ENCODE measurements around the gene SLC30A3. TPM values are rescaled to one million over a fixed set of nuclear protein-coding genes. Genes with fewer than 3 reads are reported as not detected.

Gene SLC30A3
- total RNA-seq, 1 experiment from 2014 or later: not detected

DNA sequence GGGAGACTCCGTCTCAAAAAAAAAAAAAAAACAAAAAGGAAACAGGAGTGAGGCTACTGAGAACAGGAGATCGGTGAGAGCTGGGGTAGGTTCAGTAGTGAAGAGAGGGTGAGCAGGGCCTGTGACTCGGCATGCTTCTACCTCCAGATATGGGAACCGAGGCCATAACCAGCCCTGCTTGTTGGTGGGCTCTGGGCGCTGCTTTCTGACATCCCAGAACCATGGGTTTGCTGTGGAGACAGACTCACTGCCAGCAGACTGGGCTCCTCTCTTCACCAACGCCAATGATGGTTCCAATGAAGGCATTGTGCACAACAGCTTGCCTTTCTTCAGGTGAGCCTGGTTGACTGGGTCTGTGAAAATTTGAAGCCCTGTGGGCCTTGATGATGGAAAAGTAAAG lies 39.4 kb downstream of the SLC30A3 start:
- Mint-ChIP-seq H3K36me3 (ENCODE audit: insufficient read depth, unreplicated experiment) (peaks cover 33% of the 10 kb centered on the region), H3K4me3 (ENCODE audit: low read depth, unreplicated experiment) (no peak overlapping the region), H3K9me3 (ENCODE audit: low read depth, unreplicated experiment) (no peaks in the 10 kb centered on the region), H3K27me3 (ENCODE audit: unreplicated experiment) (no peaks in the 10 kb centered on the region), H3K27ac (ENCODE audit: unreplicated experiment) (no peak overlapping the region), H3K4me1 (ENCODE audit: low read depth, unreplicated experiment) (peaks cover 4% of the 10 kb centered on the region)
- no peak for TF ChIP-seq CTCF (IDR thresholded peaks at IDR 0.05; ENCODE audit: unreplicated experiment)
- DNase-seq: no peak
- BruUV-seq (replicated peaks): no TSS peak
- intact Hi-C loops (cut with micrococcal nuclease; ENCODE audit: unreplicated experiment): no loop called here
- CTCF ChIA-PET: interaction anchor here (0.6 kb wide), 1 partner anchor 73 kb away, joined by 3 read pairs; no protein-coding TSS in a partner anchor

DNA sequence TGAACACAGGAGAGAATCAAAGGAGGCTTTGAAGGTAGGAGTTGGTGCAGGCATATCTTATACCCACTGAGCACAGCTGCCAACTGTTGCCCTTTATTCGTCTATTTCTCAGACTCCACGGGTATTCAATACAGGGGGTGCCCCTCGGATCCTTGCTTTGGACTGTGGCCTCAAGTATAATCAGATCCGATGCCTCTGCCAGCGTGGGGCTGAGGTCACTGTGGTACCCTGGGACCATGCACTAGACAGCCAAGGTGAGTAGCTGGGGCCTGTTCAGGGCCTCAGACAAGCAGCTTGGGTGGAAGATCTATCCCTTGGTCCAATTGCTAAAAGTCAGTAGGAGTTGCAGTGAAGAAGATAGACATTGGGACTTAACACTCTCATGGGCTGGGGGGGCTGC lies 40.4 kb downstream of the SLC30A3 start:
- Mint-ChIP-seq H3K9me3 (ENCODE audit: low read depth, unreplicated experiment) (no peaks in the 10 kb centered on the region), H3K36me3 (ENCODE audit: insufficient read depth, unreplicated experiment) (peaks cover 43% of the 10 kb centered on the region), H3K27ac (ENCODE audit: unreplicated experiment) (no peak overlapping the region), H3K4me1 (ENCODE audit: low read depth, unreplicated experiment) (peaks cover 12% of the 10 kb centered on the region), H3K27me3 (ENCODE audit: unreplicated experiment) (no peaks in the 10 kb centered on the region), H3K4me3 (ENCODE audit: low read depth, unreplicated experiment) (no peak overlapping the region)
- DNase-seq: no peak
- TF ChIP-seq CTCF (IDR thresholded peaks at IDR 0.05; ENCODE audit: unreplicated experiment): no peak
- CTCF ChIA-PET: no interaction called here
- intact Hi-C loops (cut with micrococcal nuclease; ENCODE audit: unreplicated experiment): no loop called here
- no TSS peak for BruUV-seq (replicated peaks)

- peaks cover 43% of the 10 kb centered on the region for H3K36me3 Mint-ChIP-seq (ENCODE audit: insufficient read depth, unreplicated experiment)
- H3K27me3 Mint-ChIP-seq (ENCODE audit: unreplicated experiment): no peaks in the 10 kb centered on the region
- H3K4me3 Mint-ChIP-seq (ENCODE audit: low read depth, unreplicated experiment): no peak overlapping the region
- no peak for DNase-seq
- TF ChIP-seq CTCF (IDR thresholded peaks at IDR 0.05; ENCODE audit: unreplicated experiment): no peak
- no TSS peak for BruUV-seq (replicated peaks)
- intact Hi-C loops (cut with micrococcal nuclease; ENCODE audit: unreplicated experiment): no loop called here
- H3K4me1 Mint-ChIP-seq (ENCODE audit: low read depth, unreplicated experiment): peaks cover 25% of the 10 kb centered on the region
- H3K27ac Mint-ChIP-seq (ENCODE audit: unreplicated experiment): no peak overlapping the region
- CTCF ChIA-PET: interaction anchor here (0.6 to 0.7 kb wide), 2 partner anchors 22 to 407 kb away, joined by 3 to 10 read pairs; no protein-coding TSS in a partner anchor
- H3K9me3 Mint-ChIP-seq (ENCODE audit: low read depth, unreplicated experiment): no peaks in the 10 kb centered on the region
Observed at GRCh38 chr2:27221166-27221565, 41.7 kb downstream of the SLC30A3 start.

DNA sequence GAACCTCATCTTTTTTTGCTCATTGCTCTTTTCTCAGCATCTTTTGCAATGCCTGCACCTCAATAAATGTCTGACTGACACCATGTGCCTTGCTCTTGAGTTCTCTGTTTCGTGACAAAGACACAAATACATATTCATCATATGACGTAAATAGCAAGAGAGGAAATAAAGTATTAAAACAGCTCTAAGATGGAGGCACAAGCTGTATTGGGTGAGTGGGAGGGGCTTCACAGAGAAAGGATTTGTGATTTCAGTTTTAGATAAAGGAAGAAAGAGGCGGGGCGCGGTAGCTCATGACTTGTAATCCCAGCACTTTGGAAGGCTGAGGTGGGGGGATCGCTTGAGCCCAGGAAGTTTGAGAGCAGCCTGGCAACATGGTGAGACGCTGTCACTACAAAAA lies 42.8 kb downstream of the SLC30A3 start:
- Mint-ChIP-seq H3K9me3 (ENCODE audit: low read depth, unreplicated experiment) (no peaks in the 10 kb centered on the region), H3K36me3 (ENCODE audit: insufficient read depth, unreplicated experiment) (peaks cover 51% of the 10 kb centered on the region), H3K4me1 (ENCODE audit: low read depth, unreplicated experiment) (peaks cover 29% of the 10 kb centered on the region), H3K4me3 (ENCODE audit: low read depth, unreplicated experiment) (no peak overlapping the region), H3K27ac (ENCODE audit: unreplicated experiment) (no peak overlapping the region), H3K27me3 (ENCODE audit: unreplicated experiment) (no peaks in the 10 kb centered on the region)
- intact Hi-C loops (cut with micrococcal nuclease; ENCODE audit: unreplicated experiment): no loop called here
- no TSS peak for BruUV-seq (replicated peaks)
- CTCF ChIA-PET: no interaction called here
- no peak for DNase-seq
- TF ChIP-seq CTCF (IDR thresholded peaks at IDR 0.05; ENCODE audit: unreplicated experiment): no peak
